GM06990 (cell line): ENCODE results near the gene SPEM1.
A peak's percentile ranks its signal among the peaks of the same experiment; 100 is the strongest.

Source experiments
- DNase-seq: peaks from one replicate; pipeline ENCODE4 v3.0.0-alpha.2; 2011; ENCODE audit not compliant: insufficient read length; ENCODE audit errors: extremely low read depth
- H3K27me3 ChIP-seq: replicated peaks from 2 replicates; pipeline ENCODE4 v1.6.0; 2011; ENCODE audit warnings: low read length; ENCODE audit not compliant: control insufficient read depth, insufficient read depth
- H3K36me3 ChIP-seq: 2 replicates; pipeline ENCODE4 v1.5.1; 2011; ENCODE audit warnings: low read length; ENCODE audit not compliant: control insufficient read depth, insufficient read depth
- H3K4me3 ChIP-seq: replicated peaks from 2 replicates; pipeline ENCODE4 v1.5.1; 2011; ENCODE audit warnings: low read depth, mild to moderate bottlenecking, control low read depth, low read length
- TF ChIP-seq, protein P1 (sequence below): IDR thresholded peaks from 2 replicates; pipeline ENCODE4 v1.5.1; 2011; ENCODE audit warnings: low read length, control low read depth, mild to moderate bottlenecking, inconsistent platforms; ENCODE audit not compliant: insufficient read depth, poor library complexity, severe bottlenecking

The SPEM1 gene

DNA sequence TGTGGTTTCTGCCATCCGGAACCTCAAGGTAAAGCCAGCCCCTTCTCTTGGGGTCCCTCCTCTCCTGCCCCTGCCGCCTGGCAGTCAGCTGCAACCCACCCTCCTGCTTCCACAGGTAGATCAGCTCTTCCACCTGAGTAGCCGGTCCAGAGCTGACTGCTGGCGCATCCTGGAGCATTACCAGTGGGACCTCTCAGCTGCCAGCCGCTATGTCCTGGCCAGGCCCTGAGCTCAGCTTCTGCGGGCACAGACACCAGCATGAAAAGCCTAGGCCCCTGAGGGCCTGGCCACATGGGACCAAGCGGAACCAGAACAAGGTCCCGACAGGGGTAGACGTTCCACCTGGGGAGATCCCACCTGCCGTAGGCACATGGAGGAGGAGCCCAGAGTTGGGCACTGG, 31.3 kb upstream of the SPEM1 start:
- Histone ChIP-seq H3K27me3 (no peaks in the 10 kb centered on the region), H3K4me3 (no peak overlapping the region), H3K36me3 (peaks cover 14% of the 10 kb centered on the region)
- TF ChIP-seq, protein P1, sequence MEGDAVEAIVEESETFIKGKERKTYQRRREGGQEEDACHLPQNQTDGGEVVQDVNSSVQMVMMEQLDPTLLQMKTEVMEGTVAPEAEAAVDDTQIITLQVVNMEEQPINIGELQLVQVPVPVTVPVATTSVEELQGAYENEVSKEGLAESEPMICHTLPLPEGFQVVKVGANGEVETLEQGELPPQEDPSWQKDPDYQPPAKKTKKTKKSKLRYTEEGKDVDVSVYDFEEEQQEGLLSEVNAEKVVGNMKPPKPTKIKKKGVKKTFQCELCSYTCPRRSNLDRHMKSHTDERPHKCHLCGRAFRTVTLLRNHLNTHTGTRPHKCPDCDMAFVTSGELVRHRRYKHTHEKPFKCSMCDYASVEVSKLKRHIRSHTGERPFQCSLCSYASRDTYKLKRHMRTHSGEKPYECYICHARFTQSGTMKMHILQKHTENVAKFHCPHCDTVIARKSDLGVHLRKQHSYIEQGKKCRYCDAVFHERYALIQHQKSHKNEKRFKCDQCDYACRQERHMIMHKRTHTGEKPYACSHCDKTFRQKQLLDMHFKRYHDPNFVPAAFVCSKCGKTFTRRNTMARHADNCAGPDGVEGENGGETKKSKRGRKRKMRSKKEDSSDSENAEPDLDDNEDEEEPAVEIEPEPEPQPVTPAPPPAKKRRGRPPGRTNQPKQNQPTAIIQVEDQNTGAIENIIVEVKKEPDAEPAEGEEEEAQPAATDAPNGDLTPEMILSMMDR: no peak
- DNase-seq: no peak

GRCh38 chr17:7389924-7390910, 29.9 kb upstream of the SPEM1 start:
- H3K36me3 ChIP-seq: peaks cover 14% of the 10 kb centered on the region

DNA sequence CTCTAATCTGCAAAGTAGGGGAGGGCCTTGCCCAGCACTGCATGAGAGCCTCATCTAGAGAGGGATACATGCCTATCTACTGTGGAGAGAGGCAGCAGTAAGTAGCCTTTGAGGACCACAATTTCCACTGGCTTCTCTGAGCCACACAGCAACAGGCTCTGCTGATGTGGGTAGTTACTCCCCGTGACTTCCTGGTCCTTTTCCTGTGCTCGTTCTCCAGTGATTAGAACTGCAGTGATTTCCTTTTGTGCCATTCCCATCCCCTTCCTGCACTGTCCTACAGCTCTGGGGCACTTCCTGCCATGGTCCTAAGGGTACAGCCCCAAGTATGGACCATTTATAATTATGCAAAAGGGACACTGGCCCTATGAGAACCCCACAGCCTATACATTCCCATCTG, 28.8 kb upstream of the SPEM1 start:
- H3K4me3 ChIP-seq: no peak overlapping the region
- TF ChIP-seq, protein P1: no peak
- no peaks in the 10 kb centered on the region for H3K27me3 ChIP-seq
- no peak for DNase-seq
- peaks cover 14% of the 10 kb centered on the region for H3K36me3 ChIP-seq

More at GRCh38 chr17:7389924-7390910, 29.9 kb upstream of the SPEM1 start:
- Histone ChIP-seq H3K27me3 (no peaks in the 10 kb centered on the region), H3K4me3 (no peak overlapping the region)
- no peak for DNase-seq
- TF ChIP-seq, protein P1: no peak

- TF ChIP-seq, protein P1: no peak
These were observed 27.2 kb upstream of the SPEM1 start for GRCh38 chr17:7392696-7393612.

DNA sequence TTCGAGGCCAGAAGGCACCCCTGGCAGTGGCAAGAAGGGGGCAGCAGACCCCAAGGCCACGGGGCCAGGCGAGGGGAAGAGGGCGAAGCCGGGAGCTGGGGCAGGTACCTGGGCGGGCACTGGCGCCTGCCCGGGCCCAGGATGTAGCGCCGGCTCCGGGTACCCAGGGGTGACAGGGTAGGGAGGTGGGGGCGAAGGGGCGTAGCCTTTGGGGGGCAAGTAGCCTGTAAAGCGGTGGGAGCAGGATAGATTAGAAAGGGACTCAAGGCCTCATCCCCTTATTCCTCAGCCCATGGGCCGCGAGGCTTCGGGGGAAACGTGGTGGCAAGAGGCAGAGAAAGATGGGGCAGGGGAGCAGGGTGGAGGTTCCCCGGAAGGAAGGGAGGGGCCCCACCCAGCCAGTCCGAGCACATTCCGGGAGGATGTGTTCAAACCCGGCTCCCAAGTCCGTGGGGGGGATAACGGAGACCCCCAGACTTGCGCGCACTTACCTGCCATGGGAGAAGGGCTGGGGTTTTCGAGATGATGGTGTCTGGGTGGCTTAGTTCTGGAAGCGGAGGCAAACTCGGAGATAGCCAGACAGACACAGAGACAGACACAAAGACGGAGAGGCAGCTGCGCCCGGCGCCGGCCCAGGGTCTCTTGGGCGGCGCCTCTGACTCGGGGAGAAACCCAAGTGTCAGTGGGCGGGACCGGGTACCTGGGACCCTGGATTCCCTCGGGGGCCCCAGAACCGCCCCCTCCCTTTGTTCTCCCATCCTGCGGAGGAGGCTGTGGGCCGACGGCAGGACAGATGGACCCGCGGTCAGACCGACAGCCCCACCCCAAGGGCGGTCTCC, 26.3 kb upstream of the SPEM1 start:
- TF ChIP-seq, protein P1: no peak
- peaks cover 13% of the 10 kb centered on the region for H3K36me3 ChIP-seq
- no peak for DNase-seq
- no peaks in the 10 kb centered on the region for H3K27me3 ChIP-seq
- H3K4me3 ChIP-seq: peak overlapping the region; percentile 89

More at GRCh38 chr17:7392696-7393612, 27.2 kb upstream of the SPEM1 start:
- no peak for DNase-seq
- Histone ChIP-seq H3K36me3 (peaks cover 14% of the 10 kb centered on the region), H3K4me3 (peak overlapping the region; percentile 89), H3K27me3 (no peaks in the 10 kb centered on the region)
